PC-3 (cell line): Measurements from ENCODE around the gene MCM9. TPM values are rescaled to one million over a fixed set of nuclear protein-coding genes. Genes with fewer than 3 reads are reported as not detected.

ENCODE experiments used
- ATAC-seq: fragments of 200-7000 bp; cut with Tn5 transposase; 2 replicates; pipeline ENCODE4 v1.9.1; 2020; ENCODE audit warnings: mild to moderate bottlenecking, moderate library complexity
- BruUV-seq: library from RNA; stranded (reverse); fragments of 400-500 nt; replicated peaks from 2 replicates; lab custom pipeline; 2021; lab: Mats Ljungman, UMichigan
- CTCF ChIA-PET: fragments of 300-600 bp; sonication (Branson Sonifier 250); formaldehyde crosslinking; loops from one replicate; lab custom pipeline; 2022; ENCODE audit warnings: antibody characterized with exemption; lab: Charles Lee
- POLR2A ChIA-PET: fragments of 300-600 bp; sonication (Branson Sonifier 250); formaldehyde crosslinking; loops from one replicate; lab custom pipeline; 2022; ENCODE audit warnings: antibody characterized with exemption; ENCODE audit not compliant: unreplicated experiment; lab: Charles Lee
- DNase-seq: peaks from one replicate; pipeline ENCODE4 v3.0.0-alpha.2; 2015
- H2AFZ ChIP-seq: fragments of 300-600 bp; sonication (generic); 2 replicates; pipeline ENCODE4 v1.6.0; 2016; ENCODE audit warnings: antibody characterized with exemption, low read length
- H3F3A ChIP-seq: fragments of 300-600 bp; sonication (generic); one replicate; pipeline ENCODE4 v1.6.0; 2017; ENCODE audit warnings: antibody characterized with exemption, low read length, control low read depth, mild to moderate bottlenecking; ENCODE audit not compliant: unreplicated experiment
- H3K27ac ChIP-seq: fragments of 300-600 bp; sonication (generic); 2 replicates; pipeline ENCODE4 v1.5.1; 2016; ENCODE audit warnings: mild to moderate bottlenecking, low read length
- H3K27me3 ChIP-seq: fragments of 300-600 bp; sonication (generic); 2 replicates; pipeline ENCODE4 v1.6.1; 2016; ENCODE audit warnings: low read length, mixed read lengths
- H3K36me3 ChIP-seq: fragments of 300-600 bp; sonication (generic); 2 replicates; pipeline ENCODE4 v1.6.1; 2016; ENCODE audit warnings: low read depth, mixed run types, low read length, mixed read lengths
- H3K4me1 ChIP-seq: fragments of 300-600 bp; sonication (generic); 2 replicates; pipeline ENCODE4 v1.5.1; 2016; ENCODE audit warnings: low read length; ENCODE audit not compliant: insufficient read depth
- H3K4me2 ChIP-seq: fragments of 300-600 bp; sonication (generic); 2 replicates; pipeline ENCODE4 v1.6.0; 2016; ENCODE audit warnings: low read length
- H3K4me3 ChIP-seq: fragments of 300-600 bp; sonication (generic); 2 replicates; pipeline ENCODE4 v1.5.1; 2016; ENCODE audit warnings: mild to moderate bottlenecking, low read length, mixed read lengths
- H3K79me2 ChIP-seq: fragments of 300-600 bp; sonication (generic); 2 replicates; pipeline ENCODE4 v1.6.1; 2017; ENCODE audit warnings: low read length, mixed read lengths
- H3K9ac ChIP-seq: fragments of 300-600 bp; sonication (generic); 2 replicates; pipeline ENCODE4 v1.6.0; 2016; ENCODE audit warnings: mild to moderate bottlenecking, low read length
- H3K9me2 ChIP-seq: fragments of 300-600 bp; sonication (generic); replicated peaks from 2 replicates; pipeline ENCODE4 v1.6.1; 2016; ENCODE audit warnings: mixed run types, low read length, mixed read lengths
- H3K9me3 ChIP-seq: fragments of 300-600 bp; sonication (generic); 2 replicates; pipeline ENCODE4 v1.6.1; 2016; ENCODE audit warnings: low read length, mixed read lengths
- H4K20me1 ChIP-seq: fragments of 300-600 bp; sonication (generic); 2 replicates; pipeline ENCODE4 v1.6.1; 2016; ENCODE audit warnings: low read length, mixed read lengths
- EZH2 ChIP-seq: fragments of 300-600 bp; sonication (generic); IDR thresholded peaks from one replicate; pipeline ENCODE4 v1.6.1; 2017; ENCODE audit warnings: antibody characterized with exemption, mild to moderate bottlenecking, low read length; ENCODE audit not compliant: unreplicated experiment
- EZH2phosphoT487 ChIP-seq: fragments of 300-600 bp; sonication (generic); IDR thresholded peaks from 2 replicates; pipeline ENCODE4 v1.6.1; 2018; ENCODE audit warnings: mild to moderate bottlenecking, antibody characterized with exemption, low read length, borderline replicate concordance
- intact Hi-C: fragments of 100-400 bp; cut with micrococcal nuclease; formaldehyde crosslinking; loops from 2 replicates; pipeline ENCODE4 v1.9.0; 2023
- total RNA-seq: library from RNA; depleted of rRNA; stranded (reverse); fragments of >200 nt; gene quantifications from 2 replicates; pipeline ENCODE4 v1.2.3, GENCODE V29; 2014
- TF ChIP-seq, protein P1 (sequence below): fragments of 300-600 bp; sonication (generic); conservative IDR thresholded peaks from 2 replicates; pipeline ENCODE4 v1.5.1; 2017; ENCODE audit warnings: antibody characterized with exemption, low read depth, mild to moderate bottlenecking, low read length

Gene MCM9
- total RNA-seq, 1 experiment from 2014 or later: 5.8 TPM

DNA sequence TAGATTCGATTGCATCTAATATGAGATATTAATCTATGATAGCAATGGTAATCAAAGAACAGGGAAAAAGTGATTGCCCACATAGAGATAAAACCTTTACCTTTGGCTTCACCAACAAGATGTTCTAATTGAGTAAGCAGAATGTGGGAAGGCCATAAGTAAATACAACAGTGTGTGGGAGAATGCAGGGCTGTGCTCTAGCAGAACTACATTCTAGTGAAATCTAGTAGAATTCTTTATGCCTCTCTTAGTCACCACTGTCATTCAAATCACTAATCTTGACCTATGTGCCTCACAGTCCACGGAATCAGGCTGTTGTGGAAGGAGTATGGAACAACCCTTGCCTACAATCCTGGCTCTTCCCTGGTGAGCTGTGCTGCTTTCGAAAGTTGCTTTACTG, 30.4 kb upstream of the MCM9 start:
- ATAC-seq (no peak; the same call in 1 of the 2 replicates), DNase-seq (no peak)
- no peaks in the 10 kb centered on the region for H3K9me2 ChIP-seq
- no peaks in the 10 kb centered on the region for H3K27me3 ChIP-seq
- H3K4me2 ChIP-seq: no peak overlapping the region
- ChIA-PET CTCF (no interaction called here), POLR2A (no interaction called here)
- no peaks in the 10 kb centered on the region for H4K20me1 ChIP-seq
- no peak overlapping the region for H3K9ac ChIP-seq
- H3K27ac ChIP-seq: no peak overlapping the region
- no peaks in the 10 kb centered on the region for H3F3A ChIP-seq
- no peaks in the 10 kb centered on the region for H3K36me3 ChIP-seq
- no peaks in the 10 kb centered on the region for H3K4me1 ChIP-seq
- H3K79me2 ChIP-seq: no peaks in the 10 kb centered on the region
- H3K4me3 ChIP-seq: no peak overlapping the region
- intact Hi-C loops: loop anchor here (10.0 kb wide), 1 partner anchor 379 kb away; the partner anchor contains the start of gene MAN1A1
- TF ChIP-seq, protein P1, sequence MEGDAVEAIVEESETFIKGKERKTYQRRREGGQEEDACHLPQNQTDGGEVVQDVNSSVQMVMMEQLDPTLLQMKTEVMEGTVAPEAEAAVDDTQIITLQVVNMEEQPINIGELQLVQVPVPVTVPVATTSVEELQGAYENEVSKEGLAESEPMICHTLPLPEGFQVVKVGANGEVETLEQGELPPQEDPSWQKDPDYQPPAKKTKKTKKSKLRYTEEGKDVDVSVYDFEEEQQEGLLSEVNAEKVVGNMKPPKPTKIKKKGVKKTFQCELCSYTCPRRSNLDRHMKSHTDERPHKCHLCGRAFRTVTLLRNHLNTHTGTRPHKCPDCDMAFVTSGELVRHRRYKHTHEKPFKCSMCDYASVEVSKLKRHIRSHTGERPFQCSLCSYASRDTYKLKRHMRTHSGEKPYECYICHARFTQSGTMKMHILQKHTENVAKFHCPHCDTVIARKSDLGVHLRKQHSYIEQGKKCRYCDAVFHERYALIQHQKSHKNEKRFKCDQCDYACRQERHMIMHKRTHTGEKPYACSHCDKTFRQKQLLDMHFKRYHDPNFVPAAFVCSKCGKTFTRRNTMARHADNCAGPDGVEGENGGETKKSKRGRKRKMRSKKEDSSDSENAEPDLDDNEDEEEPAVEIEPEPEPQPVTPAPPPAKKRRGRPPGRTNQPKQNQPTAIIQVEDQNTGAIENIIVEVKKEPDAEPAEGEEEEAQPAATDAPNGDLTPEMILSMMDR: no peak
- TF ChIP-seq EZH2phosphoT487 (no peak), EZH2 (no peak)
- no peaks in the 10 kb centered on the region for H3K9me3 ChIP-seq
- no peak overlapping the region for H2AFZ ChIP-seq
- BruUV-seq: no TSS peak

DNA sequence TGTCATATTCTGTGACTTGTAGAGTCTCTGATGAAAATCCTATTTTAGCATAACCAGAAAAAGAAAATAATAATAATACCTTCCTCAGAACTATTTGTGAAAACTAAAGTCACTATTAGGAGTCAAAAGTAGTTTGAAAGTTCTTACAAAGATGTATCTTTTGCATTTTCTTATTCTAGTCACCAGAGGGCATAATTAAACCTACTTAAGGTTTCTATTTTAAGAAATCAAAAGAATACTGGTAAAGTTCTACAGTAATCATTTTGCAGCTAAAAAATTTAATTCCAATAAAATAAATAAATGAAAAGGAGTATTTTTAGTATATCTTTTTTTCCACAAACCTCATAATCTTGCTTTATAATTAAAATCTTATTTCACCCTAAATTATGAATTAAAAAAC, 28.0 kb upstream of the MCM9 start:
- H4K20me1 ChIP-seq: no peaks in the 10 kb centered on the region
- no peaks in the 10 kb centered on the region for H3K36me3 ChIP-seq
- no peaks in the 10 kb centered on the region for H3K9me2 ChIP-seq
- intact Hi-C loops: loop anchor here (1.0 to 10.0 kb wide), 2 partner anchors 147 to 382 kb away; partner anchors contain the start of gene MAN1A1
- no peaks in the 10 kb centered on the region for H3K9me3 ChIP-seq
- ATAC-seq (no peak), DNase-seq (peak; percentile 21)
- no peak overlapping the region for H3K27ac ChIP-seq
- TF ChIP-seq EZH2 (no peak), EZH2phosphoT487 (no peak)
- TF ChIP-seq, protein P1: peak; percentile 45
- no peak overlapping the region for H3K4me3 ChIP-seq
- no peak overlapping the region for H2AFZ ChIP-seq
- H3F3A ChIP-seq: no peaks in the 10 kb centered on the region
- ChIA-PET POLR2A (no interaction called here), CTCF (interaction anchor here (2.2 kb wide), 1 partner anchor 148 kb away, joined by 19 read pairs; no protein-coding TSS in a partner anchor)
- H3K27me3 ChIP-seq: no peaks in the 10 kb centered on the region
- no peak overlapping the region for H3K9ac ChIP-seq
- H3K4me2 ChIP-seq: no peak overlapping the region
- H3K79me2 ChIP-seq: no peaks in the 10 kb centered on the region
- BruUV-seq: no TSS peak
- H3K4me1 ChIP-seq: no peaks in the 10 kb centered on the region

DNA sequence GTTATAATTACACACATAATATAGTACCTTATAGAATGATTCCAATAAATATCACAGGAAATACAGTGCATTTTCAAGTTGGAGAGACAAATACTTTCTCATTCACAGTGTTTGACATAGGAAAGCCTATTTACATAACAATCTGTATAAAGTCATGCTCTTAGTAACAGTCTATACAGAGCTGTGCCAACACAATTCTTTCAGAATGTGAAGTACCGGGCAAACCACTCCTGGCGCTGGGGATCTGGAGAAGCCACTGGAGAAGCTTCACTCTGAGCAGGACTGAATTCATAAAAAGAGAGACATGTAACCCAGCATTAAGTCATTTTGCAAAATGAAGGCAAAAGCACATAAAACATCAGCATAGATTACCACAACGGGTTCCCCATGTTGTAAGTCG, 24.9 kb upstream of the MCM9 start:
- Histone ChIP-seq H3K9ac (no peak overlapping the region), H4K20me1 (no peaks in the 10 kb centered on the region), H3K79me2 (no peaks in the 10 kb centered on the region), H3F3A (no peaks in the 10 kb centered on the region), H2AFZ (no peak overlapping the region), H3K27ac (no peak overlapping the region), H3K36me3 (no peaks in the 10 kb centered on the region), H3K4me1 (no peaks in the 10 kb centered on the region), H3K4me2 (no peak overlapping the region), H3K27me3 (no peaks in the 10 kb centered on the region), H3K4me3 (no peak overlapping the region), H3K9me2 (no peaks in the 10 kb centered on the region), H3K9me3 (no peaks in the 10 kb centered on the region)
- CTCF ChIA-PET: no interaction called here
- BruUV-seq: no TSS peak
- DNase-seq (no peak), ATAC-seq (no peak)
- POLR2A ChIA-PET: no interaction called here
- intact Hi-C loops: loop anchor here (10.0 kb wide), 1 partner anchor 385 kb away; the partner anchor contains the start of gene MAN1A1
- TF ChIP-seq, protein P1: no peak
- TF ChIP-seq EZH2: no peak
- TF ChIP-seq EZH2phosphoT487: no peak
